OCI-LY3 (cell line): ENCODE data around the gene DDX39B.

ENCODE experiments used
- H2AFZ ChIP-seq: fragments of 200-600, 300-600 bp; shearing (Covaris generic); 2 replicates; pipeline ENCODE4 v1.6.0; 2014; ENCODE audit warnings: antibody characterized with exemption, low read depth, low read length
- H3K27ac ChIP-seq: fragments of 200-600, 300-600 bp; sonication (generic); 2 replicates; pipeline ENCODE4 v1.5.1; 2014; ENCODE audit warnings: mild to moderate bottlenecking, low read length, moderate library complexity, mixed read lengths
- H3K27me3 ChIP-seq: fragments of 200-600, 300-600 bp; sonication (generic); 2 replicates; pipeline ENCODE4 v1.6.1; 2014; ENCODE audit warnings: low read depth, low read length, mixed read lengths
- H3K36me3 ChIP-seq: fragments of 200-600, 300-600 bp; sonication (generic); replicated peaks from 2 replicates; pipeline ENCODE3; 2014; ENCODE audit warnings: low read depth, low read length, mixed read lengths
- H3K4me1 ChIP-seq: fragments of 300-600, 200-600 bp; sonication (generic); 2 replicates; pipeline ENCODE4 v1.6.1; 2014; ENCODE audit warnings: low read length, mixed read lengths
- H3K4me2 ChIP-seq: fragments of 200-600, 300-600 bp; sonication (generic); 2 replicates; pipeline ENCODE4 v1.6.1; 2014; ENCODE audit warnings: low read length, mixed read lengths
- H3K4me3 ChIP-seq: fragments of 300-600, 200-600 bp; sonication (generic); 2 replicates; pipeline ENCODE4 v1.5.1; 2014; ENCODE audit warnings: antibody characterized with exemption, mild to moderate bottlenecking, low read length, moderate library complexity
- H3K79me2 ChIP-seq: fragments of 300-600, 200-600 bp; shearing (Covaris generic); 2 replicates; pipeline ENCODE4 v1.6.1; 2014; ENCODE audit warnings: mild to moderate bottlenecking, low read length, mixed read lengths
- H3K9ac ChIP-seq: fragments of 300-600, 200-600 bp; shearing (Covaris generic); 2 replicates; pipeline ENCODE4 v1.6.0; 2014; ENCODE audit warnings: mild to moderate bottlenecking, low read length, moderate library complexity
- H3K9me3 ChIP-seq: fragments of 200-600, 300-600 bp; shearing (Covaris generic); 2 replicates; pipeline ENCODE4 v1.6.1; 2014; ENCODE audit warnings: low read length, mixed read lengths; ENCODE audit not compliant: insufficient read depth
- H4K20me1 ChIP-seq: fragments of 200-600, 300-600 bp; sonication (generic); 2 replicates; pipeline ENCODE4 v1.6.1; 2016; ENCODE audit warnings: low read length, mixed read lengths; ENCODE audit not compliant: insufficient read depth
- CTCF ChIP-seq: fragments of 200-600, 300-600 bp; sonication (generic); IDR thresholded peaks from 2 replicates; pipeline ENCODE4 v1.5.1; 2014; ENCODE audit warnings: antibody characterized with exemption, low read length, low read depth
- EZH2phosphoT487 ChIP-seq: fragments of 200-600 bp; shearing (Covaris generic); IDR thresholded peaks from 2 replicates; pipeline ENCODE4 v1.6.1; 2018; ENCODE audit warnings: antibody characterized with exemption, mixed run types, low read depth

DDX39B gene

GRCh38 chr6:31532644-31533454 is 9.0 kb downstream of the DDX39B start:
- Histone ChIP-seq H3K27ac (no peak overlapping the region), H2AFZ (no peak overlapping the region), H3K4me1 (no peaks in the 10 kb centered on the region), H3K4me3 (no peak overlapping the region), H4K20me1 (peaks cover 46% of the 10 kb centered on the region), H3K4me2 (no peak overlapping the region), H3K9me3 (no peaks in the 10 kb centered on the region), H3K36me3 (peaks cover 46% of the 10 kb centered on the region), H3K79me2 (peaks cover 32% of the 10 kb centered on the region), H3K9ac (no peak overlapping the region), H3K27me3 (no peaks in the 10 kb centered on the region)
- TF ChIP-seq CTCF (no peak), EZH2phosphoT487 (no peak)

DNA sequence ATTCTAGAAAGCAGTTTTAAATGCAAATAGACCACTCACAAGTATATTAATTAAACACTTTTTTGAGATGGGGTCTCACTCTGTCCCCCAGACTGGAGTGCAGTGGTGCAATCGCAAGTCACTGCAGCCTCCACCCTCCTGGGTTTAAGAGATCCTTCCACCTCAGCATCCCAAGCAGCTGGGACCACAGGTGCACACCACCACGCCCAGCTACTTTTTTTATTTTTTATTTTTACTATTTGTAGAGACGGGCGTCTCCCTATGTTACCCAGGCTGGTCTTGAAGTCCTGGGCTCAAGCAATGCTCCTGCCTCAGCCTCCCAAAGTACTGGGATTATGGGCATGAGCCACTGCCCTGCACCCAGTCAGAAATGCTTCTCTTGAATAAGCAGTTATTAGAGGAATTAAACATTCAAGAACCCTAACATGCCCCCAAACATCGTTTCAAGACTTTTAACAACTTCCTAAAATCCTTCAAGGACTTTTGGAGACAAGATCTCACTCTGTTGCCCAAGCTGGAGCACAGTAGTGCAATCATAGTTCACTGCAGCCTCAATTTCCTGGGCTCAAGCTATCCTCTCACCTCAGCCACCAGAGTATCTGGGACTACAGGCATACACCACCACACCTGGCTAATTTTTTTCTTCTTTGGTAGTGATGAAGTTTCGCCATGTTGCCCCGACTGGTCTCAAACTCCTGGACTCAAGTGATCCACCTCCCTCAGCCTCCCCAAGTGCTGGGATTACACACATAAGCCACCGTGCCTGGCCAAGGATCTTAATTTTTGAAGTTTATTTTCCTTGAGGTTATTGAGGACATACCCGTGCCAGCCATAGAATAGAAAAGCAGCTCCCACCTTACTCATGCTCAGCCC is 9.8 kb downstream of the DDX39B start:
- Histone ChIP-seq H3K9me3 (no peaks in the 10 kb centered on the region), H3K4me1 (no peaks in the 10 kb centered on the region), H2AFZ (no peak overlapping the region), H3K9ac (no peak overlapping the region), H3K79me2 (peaks cover 24% of the 10 kb centered on the region), H3K4me3 (no peak overlapping the region), H3K27me3 (no peaks in the 10 kb centered on the region), H3K27ac (no peak overlapping the region), H3K4me2 (no peak overlapping the region), H3K36me3 (peaks cover 46% of the 10 kb centered on the region), H4K20me1 (peaks cover 44% of the 10 kb centered on the region)
- no peak for TF ChIP-seq EZH2phosphoT487
- TF ChIP-seq CTCF: no peak

- H3K36me3 ChIP-seq: peaks cover 41% of the 10 kb centered on the region
- no peak overlapping the region for H3K9ac ChIP-seq
- TF ChIP-seq CTCF (no peak), EZH2phosphoT487 (no peak)
- no peaks in the 10 kb centered on the region for H3K27me3 ChIP-seq
- H2AFZ ChIP-seq: no peak overlapping the region
- no peak overlapping the region for H3K4me3 ChIP-seq
- H3K4me2 ChIP-seq: no peak overlapping the region
- peaks cover 17% of the 10 kb centered on the region for H3K79me2 ChIP-seq
- no peaks in the 10 kb centered on the region for H3K4me1 ChIP-seq
- H3K27ac ChIP-seq: no peak overlapping the region
- peaks cover 38% of the 10 kb centered on the region for H4K20me1 ChIP-seq
- no peaks in the 10 kb centered on the region for H3K9me3 ChIP-seq
These were observed 10.6 kb downstream of the DDX39B start for GRCh38 chr6:31531162-31531561.

DNA sequence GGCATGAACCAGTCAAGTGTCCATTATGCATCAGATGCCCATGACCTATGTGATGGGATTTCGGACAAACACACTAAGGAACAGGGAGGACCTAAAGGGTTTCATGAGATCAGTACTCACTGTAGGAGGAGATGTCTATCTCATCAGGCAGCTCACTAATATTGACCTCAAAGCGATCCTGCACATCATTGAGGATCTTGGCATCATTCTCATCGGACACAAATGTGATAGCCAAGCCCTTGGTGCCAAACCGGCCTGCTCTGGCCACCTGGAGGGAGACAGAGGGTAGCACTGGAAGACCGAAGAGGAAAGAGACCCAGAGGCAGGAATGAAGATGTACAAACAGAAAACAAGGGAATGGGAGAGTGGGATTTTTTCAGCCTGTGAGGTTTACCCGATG is 11.1 kb downstream of the DDX39B start:
- H3K79me2 ChIP-seq: peaks cover 12% of the 10 kb centered on the region
- no peak overlapping the region for H3K9ac ChIP-seq
- H2AFZ ChIP-seq: no peak overlapping the region
- no peak overlapping the region for H3K27ac ChIP-seq
- no peak overlapping the region for H3K4me2 ChIP-seq
- peaks cover 33% of the 10 kb centered on the region for H4K20me1 ChIP-seq
- H3K9me3 ChIP-seq: no peaks in the 10 kb centered on the region
- TF ChIP-seq EZH2phosphoT487 (no peak), CTCF (no peak)
- no peak overlapping the region for H3K4me3 ChIP-seq
- H3K36me3 ChIP-seq: peaks cover 36% of the 10 kb centered on the region
- H3K27me3 ChIP-seq: no peaks in the 10 kb centered on the region
- H3K4me1 ChIP-seq: no peaks in the 10 kb centered on the region
